Gastroesophageal sphincter (tissue), 4 donors: ENCODE measurements around the gene STARD10. TPM values are rescaled to one million over a fixed set of nuclear protein-coding genes. Genes with fewer than 3 reads are reported as not detected.

Experiments
- ATAC-seq: fragments of 150-250 bp; one replicate; pipeline ENCODE4 v1.9.1; 2016; ENCODE audit warnings: mild to moderate bottlenecking, moderate library complexity
- H3K27ac ChIP-seq, 4 donors: fragments of 200-600 bp; sonication (generic) in 3 of 4; 1 replicate in 3 of 4; 2 replicates in 1 of 4; pipeline ENCODE4 v1.5.1; 2016 to 2019
- H3K27me3 ChIP-seq: fragments of 200-600 bp; sonication (generic); one replicate; pipeline ENCODE4 v1.5.1; 2019
- H3K36me3 ChIP-seq, 2 donors: fragments of 200-600 bp; sonication (generic); one replicate each; pipeline ENCODE4 v1.5.1; 2019; ENCODE audit warnings: control low read depth in 1 of 2
- H3K4me1 ChIP-seq, 3 donors: fragments of 200-600 bp; sonication (generic); 1 replicate in 2 of 3; 2 replicates in 1 of 3; pipeline ENCODE4 v1.5.1; 2016 to 2019; ENCODE audit warnings: control low read depth in 2 of 3
- H3K4me3 ChIP-seq, 2 donors: fragments of 200-600 bp; sonication (generic); one replicate each; pipeline ENCODE4 v1.5.1; 2019; ENCODE audit warnings: mild to moderate bottlenecking in 1 of 2, moderate library complexity in 1 of 2
- H3K9me3 ChIP-seq, 3 donors: fragments of 200-600 bp; sonication (generic); one replicate each; pipeline ENCODE4 v1.5.1; 2017 to 2019; ENCODE audit warnings: control low read depth in 2 of 3
- CTCF ChIP-seq, 4 experiments: fragments of 200-600 bp in 2 of 4; fragments of 450-650 bp in 2 of 4; sonication (generic) in 1 of 4; IDR thresholded peaks; one replicate each; pipeline ENCODE4 v1.5.1; 2017 to 2019; ENCODE audit warnings: antibody characterized with exemption in 4 of 4, mild to moderate bottlenecking in 2 of 4, moderate library complexity in 2 of 4
- EP300 ChIP-seq: sonication (generic); formaldehyde crosslinking; IDR thresholded peaks from one replicate; pipeline ENCODE4 v1.6.1; 2017; ENCODE audit warnings: antibody characterized with exemption, mild to moderate bottlenecking
- POLR2A ChIP-seq, 2 donors: fragments of 450-650 bp; IDR thresholded peaks; one replicate each; pipeline ENCODE4 v1.6.1; 2017; ENCODE audit warnings: antibody characterized with exemption in 2 of 2, mild to moderate bottlenecking in 2 of 2, moderate library complexity in 1 of 2
- POLR2AphosphoS5 ChIP-seq: sonication (generic); formaldehyde crosslinking; IDR thresholded peaks from one replicate; pipeline ENCODE4 v1.6.1; 2017; ENCODE audit warnings: antibody characterized with exemption
- WGBS, 2 donors: methylation state at CpG; one replicate each; pipeline ENCODE4 v1.1.5; 2018; ENCODE audit warnings: low coverage in 1 of 2; 5-methylcytosine and 5-hydroxymethylcytosine counted together
- total RNA-seq, 4 donors: library from RNA; depleted of rRNA; stranded (reverse); fragments of >200 nt; gene quantifications; one replicate each; pipeline ENCODE4 v1.1.0, GENCODE V29; 2016

The STARD10 gene
- total RNA-seq, 4 donors from 2014 or later, result 35.8 to 56.6 (median 45.0) TPM

GRCh38 chr11:72752088-72752914, 41.5 kb downstream of the STARD10 start, which contains the start of gene ARAP1:
TSS of gene ARAP1 (minus strand) at chr11:72752408. CDS start at chr11:72727128, 25,280 bp downstream.
- H3K27ac ChIP-seq, result peak within 1 kb of the TSS in 3 of 4 donors; percentile 36 to 78 (median 59)
- no peak for TF ChIP-seq POLR2A (IDR thresholded peaks at IDR 0.05)
- TF ChIP-seq POLR2AphosphoS5, result no peak
- TF ChIP-seq CTCF (IDR thresholded peaks at IDR 0.05), result peak in 1 of 4 experiments; percentile 16
- no peak for TF ChIP-seq EP300

GRCh38 chr11:72751116-72752087, 42.4 kb downstream of the STARD10 start:
- H3K27ac ChIP-seq, result peak overlapping the region in 3 of 4 donors; percentile 36 to 78 (median 59)
- H3K9me3 ChIP-seq, result no peaks in the 10 kb centered on the region
- WGBS, 2 donors, result 57 to 66% methylated on average over 3 to 6 of the region's 19 CpGs
- TF ChIP-seq POLR2A (IDR thresholded peaks at IDR 0.05) (no peak), EP300 (no peak), POLR2AphosphoS5 (no peak), CTCF (IDR thresholded peaks at IDR 0.05) (no peak)
- peak overlapping the region; percentile 68 to 72 for H3K4me3 ChIP-seq
- no peaks in the 10 kb centered on the region for H3K27me3 ChIP-seq
- no peak for ATAC-seq
- peaks cover 0 to 57% (median 16%) of the 10 kb centered on the region in 3 donors for H3K4me1 ChIP-seq
- H3K36me3 ChIP-seq, result peaks cover 0 to 20% of the 10 kb centered on the region in 2 donors

More at GRCh38 chr11:72752088-72752914, 41.5 kb downstream of the STARD10 start, which contains the start of gene ARAP1:
- Histone ChIP-seq H3K4me1 (peaks cover 0 to 48% (median 16%) of the 10 kb centered on the region in 3 donors), H3K36me3 (peaks cover 0 to 29% of the 10 kb centered on the region in 2 donors), H3K9me3 (no peaks in the 10 kb centered on the region), H3K4me3 (peak within 1 kb of the TSS; percentile 68 to 72), H3K27me3 (no peaks in the 10 kb centered on the region)
- peak; percentile 86 for ATAC-seq
- WGBS, 2 donors, result 13% methylated on average over 5 of the region's 51 CpGs; no CpG with 5 or more reads in 1 of the 2 donors

- Histone ChIP-seq H3K4me1 (peaks cover 0 to 59% (median 16%) of the 10 kb centered on the region in 3 donors), H3K4me3 (peak overlapping the region in 1 of 2 donors; percentile 72), H3K9me3 (no peaks in the 10 kb centered on the region), H3K27ac (peak overlapping the region in 1 of 4 donors; percentile 78), H3K36me3 (peaks cover 0 to 12% of the 10 kb centered on the region in 2 donors), H3K27me3 (no peaks in the 10 kb centered on the region)
- TF ChIP-seq EP300, result no peak
- no CpG with 5 or more reads among the region's 2 CpGs for WGBS, 2 donors
- ATAC-seq, result no peak
Observed at GRCh38 chr11:72750556-72751115, 43.2 kb downstream of the STARD10 start.

- H3K4me1 ChIP-seq, result peaks cover 0 to 59% (median 16%) of the 10 kb centered on the region in 3 donors
- WGBS, 2 donors, result no CpG with 5 or more reads among the region's 9 CpGs
- H3K36me3 ChIP-seq, result peaks cover 0 to 9% of the 10 kb centered on the region in 2 donors
- TF ChIP-seq EP300 (no peak), POLR2A (IDR thresholded peaks at IDR 0.05) (no peak), CTCF (IDR thresholded peaks at IDR 0.05) (no peak), POLR2AphosphoS5 (no peak)
- no peaks in the 10 kb centered on the region for H3K27me3 ChIP-seq
- H3K9me3 ChIP-seq, result no peaks in the 10 kb centered on the region
- no peak for ATAC-seq
- H3K4me3 ChIP-seq, result no peak overlapping the region
- peak overlapping the region in 1 of 4 donors; percentile 78 for H3K27ac ChIP-seq
Observed at GRCh38 chr11:72750086-72750485, 43.8 kb downstream of the STARD10 start.
